Testis (tissue), 2 donors: ENCODE results near the gene MYLK.

Experiments used
- CTCF ChIP-seq, 3 experiments: fragments of 450-650 bp in 2 of 3; fragments of 200-600 bp in 1 of 3; sonication (generic) in 1 of 3; IDR thresholded peaks; one replicate each; pipeline ENCODE4 v1.5.1; 2016 to 2019; ENCODE audit warnings: antibody characterized with exemption in 3 of 3, mild to moderate bottlenecking in 2 of 3, moderate library complexity in 1 of 3
- POLR2A ChIP-seq: fragments of 450-650 bp; IDR thresholded peaks from one replicate; pipeline ENCODE4 v1.6.1; 2017; ENCODE audit warnings: antibody characterized with exemption, mild to moderate bottlenecking, moderate library complexity

GRCh38 chr3:123702720-123703119 lies 181.4 kb downstream of the MYLK start:
- no peak for TF ChIP-seq CTCF (IDR thresholded peaks at IDR 0.05)
- no peak for TF ChIP-seq POLR2A
